ENCODE measurements around the gene GANAB.

GANAB gene

DNA sequence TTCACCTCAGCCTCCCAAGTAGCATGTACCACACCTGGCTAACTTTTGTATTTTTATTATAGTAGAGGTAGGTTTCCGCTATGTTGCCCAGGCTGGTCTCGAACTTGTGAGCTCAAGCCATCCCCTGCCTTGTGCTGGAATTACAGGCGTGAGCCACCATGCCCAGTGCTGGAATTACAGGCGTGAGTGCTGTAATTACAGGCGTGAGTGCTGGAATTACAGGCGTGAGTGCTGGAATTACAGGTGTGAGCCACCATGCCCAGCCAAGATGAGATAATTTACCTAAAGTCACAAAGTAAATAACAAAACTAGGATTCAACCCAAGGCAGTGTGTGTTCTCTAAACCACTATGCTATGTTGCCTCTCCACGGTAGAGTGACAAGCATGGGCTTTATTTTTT lies 36.1 kb upstream of the GANAB start:
- TF ChIP-seq, protein P1, sequence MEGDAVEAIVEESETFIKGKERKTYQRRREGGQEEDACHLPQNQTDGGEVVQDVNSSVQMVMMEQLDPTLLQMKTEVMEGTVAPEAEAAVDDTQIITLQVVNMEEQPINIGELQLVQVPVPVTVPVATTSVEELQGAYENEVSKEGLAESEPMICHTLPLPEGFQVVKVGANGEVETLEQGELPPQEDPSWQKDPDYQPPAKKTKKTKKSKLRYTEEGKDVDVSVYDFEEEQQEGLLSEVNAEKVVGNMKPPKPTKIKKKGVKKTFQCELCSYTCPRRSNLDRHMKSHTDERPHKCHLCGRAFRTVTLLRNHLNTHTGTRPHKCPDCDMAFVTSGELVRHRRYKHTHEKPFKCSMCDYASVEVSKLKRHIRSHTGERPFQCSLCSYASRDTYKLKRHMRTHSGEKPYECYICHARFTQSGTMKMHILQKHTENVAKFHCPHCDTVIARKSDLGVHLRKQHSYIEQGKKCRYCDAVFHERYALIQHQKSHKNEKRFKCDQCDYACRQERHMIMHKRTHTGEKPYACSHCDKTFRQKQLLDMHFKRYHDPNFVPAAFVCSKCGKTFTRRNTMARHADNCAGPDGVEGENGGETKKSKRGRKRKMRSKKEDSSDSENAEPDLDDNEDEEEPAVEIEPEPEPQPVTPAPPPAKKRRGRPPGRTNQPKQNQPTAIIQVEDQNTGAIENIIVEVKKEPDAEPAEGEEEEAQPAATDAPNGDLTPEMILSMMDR (IDR thresholded peaks at IDR 0.05; ENCODE audit: low read depth, low read length), result no peak
- DNase-seq (ENCODE audit: low read depth in 2 of 2), result no peak
- H3K4me3 ChIP-seq (replicated peaks in 1 of 2; ENCODE audit: low read depth in 2 of 2, low read length in 2 of 2), result no peak overlapping the region

DNA sequence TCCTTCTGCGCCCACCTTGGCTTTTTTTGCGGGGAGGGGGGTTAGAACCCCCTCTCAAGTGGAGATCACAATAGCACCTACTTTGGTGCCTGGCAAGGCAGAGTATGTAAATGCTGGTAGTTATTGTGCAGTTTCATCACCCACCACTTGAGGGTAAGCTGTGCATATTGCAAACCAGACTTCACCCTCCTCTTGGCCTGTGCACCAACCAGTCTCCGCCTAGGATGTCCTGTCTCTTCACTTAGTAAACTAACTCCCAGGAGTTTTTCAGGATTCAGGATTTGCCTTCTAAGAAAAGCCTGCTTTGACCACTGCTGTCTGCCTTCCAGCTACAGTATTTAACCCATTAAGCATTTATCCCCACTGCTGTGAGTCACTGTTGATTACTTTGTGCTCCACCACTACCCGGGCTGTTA lies 34.4 kb upstream of the GANAB start:
- TF ChIP-seq, protein P1 (IDR thresholded peaks at IDR 0.05; ENCODE audit: low read depth, low read length), result peak; percentile 68
- DNase-seq (ENCODE audit: low read depth in 2 of 2), result peak; percentile 87 to 92
- no peak overlapping the region for H3K4me3 ChIP-seq (replicated peaks in 1 of 2; ENCODE audit: low read depth in 2 of 2, low read length in 2 of 2)

- peak within 1 kb of the TSS; percentile 75 to 98 for H3K4me3 ChIP-seq (replicated peaks in 1 of 2; ENCODE audit: low read depth in 2 of 2, low read length in 2 of 2)
- TF ChIP-seq, protein P1 (IDR thresholded peaks at IDR 0.05; ENCODE audit: low read depth, low read length), result no peak
- DNase-seq (ENCODE audit: low read depth in 2 of 2), result peak; percentile 95 to 97
Measured at GRCh38 chr11:62678770-62679696, 32.6 kb upstream of the GANAB start, which contains the start of gene UBXN1. Gene UBXN1, minus strand, starts transcription at chr11:62679073. Its CDS starts 150 bp downstream, at chr11:62678923.

DNA sequence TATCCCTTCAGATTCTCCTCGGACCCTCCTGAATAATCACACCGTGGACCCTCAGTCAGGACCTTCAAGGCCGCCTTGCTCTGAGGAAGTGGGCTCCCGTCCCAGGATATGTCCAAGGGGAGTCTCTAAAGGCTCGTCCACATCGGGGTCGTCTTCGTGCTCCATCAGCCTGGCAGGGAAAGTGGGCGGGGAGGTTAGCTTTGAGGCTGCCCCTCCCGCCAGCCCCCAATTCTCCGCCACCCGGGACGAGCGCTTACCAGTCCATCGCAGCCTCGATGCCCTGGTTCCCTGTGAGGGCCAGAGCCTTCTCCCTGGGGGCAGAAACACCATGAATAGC lies 32.0 kb upstream of the GANAB start:
- H3K4me3 ChIP-seq (replicated peaks in 1 of 2; ENCODE audit: low read depth in 2 of 2, low read length in 2 of 2), result peak overlapping the region; percentile 75 to 98
- no peak for DNase-seq (ENCODE audit: low read depth in 2 of 2)
- TF ChIP-seq, protein P1 (IDR thresholded peaks at IDR 0.05; ENCODE audit: low read depth, low read length), result no peak

DNA sequence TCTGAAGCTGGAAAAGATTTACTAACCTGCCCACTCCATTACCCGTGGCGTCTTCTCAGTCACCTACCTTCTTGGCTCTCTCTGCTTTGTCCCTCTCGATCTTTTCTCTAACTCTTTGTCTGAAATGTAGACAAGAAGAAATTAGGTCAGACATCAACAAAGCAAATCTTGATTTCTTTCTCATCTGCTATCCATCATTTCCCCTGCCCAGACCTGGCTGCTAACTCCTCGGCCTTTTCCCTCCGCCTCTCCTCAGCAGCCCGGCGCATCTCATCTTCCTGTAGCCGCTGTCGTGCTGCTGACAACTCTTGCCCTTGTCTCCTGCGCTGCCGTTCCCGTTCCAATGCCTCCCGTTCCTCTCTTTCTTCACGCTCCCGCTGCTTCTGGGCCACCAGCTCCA lies 31.3 kb upstream of the GANAB start:
- TF ChIP-seq, protein P1 (IDR thresholded peaks at IDR 0.05; ENCODE audit: low read depth, low read length), result no peak
- peak overlapping the region in 1 of 2 donors; percentile 15 for H3K4me3 ChIP-seq (replicated peaks in 1 of 2; ENCODE audit: low read depth in 2 of 2, low read length in 2 of 2)
- no peak for DNase-seq (ENCODE audit: low read depth in 2 of 2)

DNA sequence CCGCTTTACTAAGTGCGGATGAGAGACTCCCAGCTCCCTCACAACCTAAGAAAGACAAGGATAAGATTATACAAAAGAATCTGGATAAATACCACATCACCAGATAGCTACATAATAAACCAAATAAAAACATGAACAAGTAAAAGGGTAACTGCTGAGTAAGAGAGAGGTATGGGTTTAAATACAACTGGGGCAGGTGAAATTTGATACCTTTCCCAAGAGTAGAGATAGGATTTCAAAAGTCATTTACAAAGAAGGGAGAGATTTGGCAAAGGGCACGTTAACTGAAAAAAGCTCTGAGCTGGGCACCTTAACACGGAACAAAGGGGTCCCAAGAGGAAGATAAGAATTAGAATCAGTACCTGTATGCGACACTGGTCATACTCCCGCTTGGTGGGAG lies 30.7 kb upstream of the GANAB start:
- H3K4me3 ChIP-seq (replicated peaks in 1 of 2; ENCODE audit: low read depth in 2 of 2, low read length in 2 of 2), result no peak overlapping the region
- no peak for DNase-seq (ENCODE audit: low read depth in 2 of 2)
- TF ChIP-seq, protein P1 (IDR thresholded peaks at IDR 0.05; ENCODE audit: low read depth, low read length), result no peak

Data from cardiac fibroblast (primary cell).